ENCODE results near the gene TMEM132C. TPM values are rescaled to one million over a fixed set of nuclear protein-coding genes. Genes with fewer than 3 reads are reported as not detected.

Gene TMEM132C
- total RNA-seq, 4 donors from 2014 or later, result 2.0 to 3.7 (median 3.0) TPM

DNA sequence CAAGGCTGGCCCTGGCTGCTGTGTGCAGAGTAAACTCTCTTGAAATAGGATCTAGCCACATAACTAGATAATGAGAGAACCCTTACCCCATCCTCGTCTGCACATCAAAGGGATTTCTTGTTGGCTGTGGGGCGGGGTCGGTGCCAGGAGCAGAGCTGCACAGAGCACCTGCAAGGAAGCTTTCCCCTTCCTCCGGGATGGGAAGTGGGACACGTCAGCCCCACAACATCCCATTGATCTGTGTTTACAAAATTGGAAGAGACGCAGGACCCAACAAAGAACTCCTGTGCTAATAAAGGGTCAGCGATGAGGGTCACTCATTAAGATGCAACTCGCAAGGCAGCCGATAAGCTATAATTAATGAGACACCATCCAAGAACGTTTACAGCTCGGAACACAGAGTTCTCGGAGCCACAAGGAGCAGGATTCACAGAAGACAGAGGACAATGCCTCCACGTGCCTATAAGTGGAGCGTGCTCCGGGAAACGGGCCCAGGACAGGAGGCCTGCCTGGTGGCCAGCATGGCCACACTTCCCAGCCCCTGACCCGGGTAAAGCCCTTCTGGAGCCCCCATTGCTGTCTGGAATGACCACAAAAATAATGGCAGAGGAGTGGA, 385.3 kb downstream of the TMEM132C start:
- intact Hi-C loops (cut with DNase I; ENCODE audit: low total_unique reads), result no loop called here
- WGBS, 2 donors, result 68 to 77% methylated on average over 17 of the region's 17 CpGs
- no peak for DNase-seq (ENCODE audit: low spot score in 2 of 2)
- TF ChIP-seq POLR2A (IDR thresholded peaks at IDR 0.05), result no peak
- H3K4me3 ChIP-seq (ENCODE audit: low read depth, poor library complexity, severe bottlenecking), result no peak overlapping the region

DNA sequence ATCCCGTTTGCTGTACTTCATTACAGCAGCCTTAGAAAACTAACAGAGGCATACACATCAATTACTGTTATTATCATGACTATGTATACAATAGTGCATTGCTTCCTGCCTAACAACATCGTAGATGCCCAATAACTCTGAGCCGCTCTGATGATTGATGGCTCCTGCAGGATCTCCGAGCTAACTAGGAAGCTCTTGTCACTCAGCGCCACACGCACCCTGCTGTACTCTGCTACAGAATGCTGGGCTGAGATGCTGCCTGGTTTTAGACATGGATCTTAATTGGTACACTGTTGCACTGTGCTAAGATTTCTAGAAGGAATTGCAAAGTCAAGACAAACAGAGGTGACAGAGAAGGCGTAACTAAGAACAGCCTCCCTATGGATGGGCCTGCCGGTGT, 387.5 kb downstream of the TMEM132C start:
- TF ChIP-seq, protein P1, sequence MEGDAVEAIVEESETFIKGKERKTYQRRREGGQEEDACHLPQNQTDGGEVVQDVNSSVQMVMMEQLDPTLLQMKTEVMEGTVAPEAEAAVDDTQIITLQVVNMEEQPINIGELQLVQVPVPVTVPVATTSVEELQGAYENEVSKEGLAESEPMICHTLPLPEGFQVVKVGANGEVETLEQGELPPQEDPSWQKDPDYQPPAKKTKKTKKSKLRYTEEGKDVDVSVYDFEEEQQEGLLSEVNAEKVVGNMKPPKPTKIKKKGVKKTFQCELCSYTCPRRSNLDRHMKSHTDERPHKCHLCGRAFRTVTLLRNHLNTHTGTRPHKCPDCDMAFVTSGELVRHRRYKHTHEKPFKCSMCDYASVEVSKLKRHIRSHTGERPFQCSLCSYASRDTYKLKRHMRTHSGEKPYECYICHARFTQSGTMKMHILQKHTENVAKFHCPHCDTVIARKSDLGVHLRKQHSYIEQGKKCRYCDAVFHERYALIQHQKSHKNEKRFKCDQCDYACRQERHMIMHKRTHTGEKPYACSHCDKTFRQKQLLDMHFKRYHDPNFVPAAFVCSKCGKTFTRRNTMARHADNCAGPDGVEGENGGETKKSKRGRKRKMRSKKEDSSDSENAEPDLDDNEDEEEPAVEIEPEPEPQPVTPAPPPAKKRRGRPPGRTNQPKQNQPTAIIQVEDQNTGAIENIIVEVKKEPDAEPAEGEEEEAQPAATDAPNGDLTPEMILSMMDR (IDR thresholded peaks at IDR 0.05), result no peak
- no peak for TF ChIP-seq POLR2A (IDR thresholded peaks at IDR 0.05)
- WGBS, 2 donors, result 58 to 72% methylated on average over 8 of the region's 8 CpGs
- DNase-seq (ENCODE audit: low spot score in 2 of 2), result no peak
- intact Hi-C loops (cut with DNase I; ENCODE audit: low total_unique reads), result no loop called here
- H3K4me3 ChIP-seq (ENCODE audit: low read depth, poor library complexity, severe bottlenecking), result no peak overlapping the region

DNA sequence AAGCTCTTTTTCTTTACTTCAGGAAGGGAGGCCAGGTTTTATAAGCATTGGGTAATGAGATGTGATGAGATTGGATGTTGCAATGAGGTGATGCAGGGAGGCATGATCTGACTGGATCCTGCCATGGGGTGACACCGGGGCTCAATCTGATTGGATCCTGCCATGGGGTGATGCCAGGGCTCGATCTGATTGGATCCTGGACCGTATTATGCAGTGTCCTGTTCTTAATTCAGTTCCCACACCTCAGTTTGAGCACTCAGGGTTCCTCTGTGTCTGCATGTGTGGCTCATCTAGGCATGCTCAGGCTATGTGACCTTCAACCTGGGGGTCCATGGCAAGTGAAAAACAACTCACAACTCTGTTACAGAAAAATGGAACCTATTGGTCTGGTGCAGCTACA, 390.4 kb downstream of the TMEM132C start:
- no peak for DNase-seq (ENCODE audit: low spot score in 2 of 2)
- intact Hi-C loops (cut with DNase I; ENCODE audit: low total_unique reads), result no loop called here
- TF ChIP-seq, protein P1 (IDR thresholded peaks at IDR 0.05), result no peak
- TF ChIP-seq POLR2A (IDR thresholded peaks at IDR 0.05), result no peak
- WGBS, 2 donors, result 77 to 89% methylated on average over 2 to 3 of the region's 3 CpGs
- no peak overlapping the region for H3K4me3 ChIP-seq (ENCODE audit: low read depth, poor library complexity, severe bottlenecking)

DNA sequence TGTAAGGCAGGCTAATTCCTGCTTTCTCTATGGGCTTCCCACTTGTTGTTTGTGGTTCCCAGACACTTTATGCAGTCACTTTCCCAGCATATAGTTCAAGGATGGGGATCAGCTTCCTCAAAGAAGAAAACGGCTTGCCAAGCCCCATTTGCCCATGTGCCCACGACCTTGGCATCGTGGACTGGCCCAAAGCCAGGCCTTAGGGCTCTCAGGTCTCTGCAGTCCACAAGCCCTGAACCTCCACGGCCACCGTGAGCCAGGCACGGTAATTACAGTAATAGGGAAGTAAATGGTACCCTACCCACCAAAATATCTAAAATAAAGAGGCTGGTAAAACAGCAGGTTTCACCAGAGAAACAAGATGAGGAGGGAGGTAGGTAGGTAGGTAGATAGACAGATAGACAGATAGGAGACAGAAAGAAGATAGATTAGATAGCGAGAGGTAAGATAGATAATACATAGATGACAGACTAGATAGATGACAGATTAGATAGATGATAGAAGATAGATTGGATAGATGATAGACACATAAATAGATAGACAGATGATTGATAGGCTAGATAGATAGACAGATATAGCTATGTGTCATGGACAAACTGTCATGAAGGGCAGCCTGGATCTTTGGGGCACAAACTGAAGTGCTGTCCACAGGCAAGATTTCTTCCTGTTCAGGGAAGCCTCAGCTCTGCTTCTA, 393.7 kb downstream of the TMEM132C start:
- intact Hi-C loops (cut with DNase I; ENCODE audit: low total_unique reads), result no loop called here
- no peak for DNase-seq (ENCODE audit: low spot score in 2 of 2)
- TF ChIP-seq POLR2A (IDR thresholded peaks at IDR 0.05), result no peak
- TF ChIP-seq, protein P1 (IDR thresholded peaks at IDR 0.05), result no peak
- H3K4me3 ChIP-seq (ENCODE audit: low read depth, poor library complexity, severe bottlenecking), result no peak overlapping the region
- WGBS, 2 donors, result 65 to 67% methylated on average over 7 of the region's 7 CpGs

DNA sequence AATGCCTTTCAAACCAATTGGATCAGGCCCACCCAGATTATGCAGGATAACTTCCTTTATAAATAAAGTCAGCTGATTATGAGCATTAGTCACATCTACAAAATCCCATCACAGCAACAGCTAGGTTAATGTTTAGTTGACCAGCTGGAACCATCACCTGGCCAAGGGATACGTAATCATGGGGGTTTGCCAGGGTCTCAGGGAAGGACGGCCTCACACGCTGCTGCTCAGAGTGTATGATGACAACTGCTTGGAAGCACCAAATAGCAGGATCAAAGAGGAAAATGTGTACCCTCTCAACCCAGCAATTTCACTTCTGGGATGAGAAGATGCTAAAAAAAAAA, 394.2 kb downstream of the TMEM132C start:
- no peak for DNase-seq (ENCODE audit: low spot score in 2 of 2)
- intact Hi-C loops (cut with DNase I; ENCODE audit: low total_unique reads), result no loop called here
- 60 to 68% methylated on average over 3 of the region's 3 CpGs for WGBS, 2 donors
- TF ChIP-seq, protein P1 (IDR thresholded peaks at IDR 0.05), result no peak
- no peak for TF ChIP-seq POLR2A (IDR thresholded peaks at IDR 0.05)
- H3K4me3 ChIP-seq (ENCODE audit: low read depth, poor library complexity, severe bottlenecking), result no peak overlapping the region

DNA sequence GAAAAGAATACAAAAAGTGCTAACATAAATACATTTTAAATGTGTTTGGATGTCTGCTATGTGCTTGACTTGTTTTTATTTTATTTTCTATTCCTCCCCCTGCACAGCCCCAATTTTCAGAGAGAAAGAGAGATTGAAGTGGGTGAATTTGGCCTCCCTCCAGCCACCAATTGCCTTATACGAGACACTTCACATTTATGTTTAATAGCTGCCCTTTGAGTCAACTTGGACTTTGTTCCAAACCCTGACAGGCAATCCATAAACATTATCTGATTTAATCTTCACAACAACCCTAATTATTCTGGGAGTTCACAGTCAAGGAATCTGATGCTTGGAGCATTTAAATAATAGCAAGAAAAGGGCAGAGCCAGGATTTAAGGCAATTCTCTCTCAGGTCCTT, 395.1 kb downstream of the TMEM132C start:
- WGBS, 2 donors, result 22 to 24% methylated on average over 1 of the region's 1 CpG
- intact Hi-C loops (cut with DNase I; ENCODE audit: low total_unique reads), result no loop called here
- H3K4me3 ChIP-seq (ENCODE audit: low read depth, poor library complexity, severe bottlenecking), result no peak overlapping the region
- TF ChIP-seq, protein P1 (IDR thresholded peaks at IDR 0.05), result no peak
- no peak for DNase-seq (ENCODE audit: low spot score in 2 of 2)

Data from lower leg skin (tissue), 4 donors.